Activated T-cell treated with anti-CD3 and anti-CD28 coated beads, Interleukin-2, amount 50 U/mL, for 4 hours (primary cell): ENCODE measurements around the gene ROBO4. TPM values are rescaled to one million over a fixed set of nuclear protein-coding genes. Genes with fewer than 3 reads are reported as not detected.

Source experiments
- ATAC-seq, 2 donors: fragments of 200-7000 bp; cut with Tn5 transposase; one replicate each; pipeline ENCODE4 v1.10.0; 2021
- DNase-seq: peaks from one replicate; pipeline ENCODE4 v3.0.0-alpha.2; 2020
- H3K27me3 Mint-ChIP-seq: one replicate; pipeline ENCODE4 v1.8.0; 2021; ENCODE audit warnings: low read depth, mixed read lengths
- H3K36me3 Mint-ChIP-seq: one replicate; pipeline ENCODE4 v1.8.0; 2022; ENCODE audit warnings: mixed read lengths; ENCODE audit not compliant: insufficient read depth
- H3K4me1 Mint-ChIP-seq: one replicate; pipeline ENCODE4 v1.8.0; 2021; ENCODE audit warnings: low read depth, mixed read lengths
- H3K4me3 Mint-ChIP-seq: one replicate; pipeline ENCODE4 v1.8.0; 2021; ENCODE audit warnings: mild to moderate bottlenecking, moderate library complexity, mixed read lengths
- H3K9me3 Mint-ChIP-seq: one replicate; pipeline ENCODE4 v1.8.0; 2021; ENCODE audit warnings: mixed read lengths
- total RNA-seq, 3 donors: library from RNA; stranded (reverse); gene quantifications; one replicate each; pipeline ENCODE4 v1.2.1, GENCODE V29; 2021

ROBO4 gene
- total RNA-seq, 3 donors from 2014 or later, result not detected

DNA sequence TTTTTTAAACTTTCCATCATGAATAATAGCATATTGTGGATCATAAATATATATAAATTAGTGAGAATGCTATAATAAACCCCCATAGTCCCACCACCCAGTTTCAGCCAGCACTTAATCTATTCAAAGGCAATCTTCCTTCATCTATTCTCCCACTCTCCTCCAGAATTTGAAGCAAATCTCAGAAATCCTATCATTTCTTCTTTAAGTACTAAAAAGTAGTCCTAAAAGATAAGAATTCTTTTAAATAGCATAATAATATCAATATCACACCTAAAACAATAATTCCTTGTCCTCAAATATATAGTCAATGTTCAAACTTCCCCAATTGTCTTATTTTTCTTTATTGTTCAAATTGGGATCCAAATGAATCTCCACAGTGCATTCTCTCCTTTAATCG is 57.0 kb downstream of the ROBO4 start:
- Mint-ChIP-seq H3K27me3 (peaks cover 83% of the 10 kb centered on the region), H3K36me3 (no peaks in the 10 kb centered on the region), H3K9me3 (no peaks in the 10 kb centered on the region), H3K4me3 (no peak overlapping the region), H3K4me1 (peaks cover 10% of the 10 kb centered on the region)
- ATAC-seq, result no peak
- DNase-seq, result no peak

DNA sequence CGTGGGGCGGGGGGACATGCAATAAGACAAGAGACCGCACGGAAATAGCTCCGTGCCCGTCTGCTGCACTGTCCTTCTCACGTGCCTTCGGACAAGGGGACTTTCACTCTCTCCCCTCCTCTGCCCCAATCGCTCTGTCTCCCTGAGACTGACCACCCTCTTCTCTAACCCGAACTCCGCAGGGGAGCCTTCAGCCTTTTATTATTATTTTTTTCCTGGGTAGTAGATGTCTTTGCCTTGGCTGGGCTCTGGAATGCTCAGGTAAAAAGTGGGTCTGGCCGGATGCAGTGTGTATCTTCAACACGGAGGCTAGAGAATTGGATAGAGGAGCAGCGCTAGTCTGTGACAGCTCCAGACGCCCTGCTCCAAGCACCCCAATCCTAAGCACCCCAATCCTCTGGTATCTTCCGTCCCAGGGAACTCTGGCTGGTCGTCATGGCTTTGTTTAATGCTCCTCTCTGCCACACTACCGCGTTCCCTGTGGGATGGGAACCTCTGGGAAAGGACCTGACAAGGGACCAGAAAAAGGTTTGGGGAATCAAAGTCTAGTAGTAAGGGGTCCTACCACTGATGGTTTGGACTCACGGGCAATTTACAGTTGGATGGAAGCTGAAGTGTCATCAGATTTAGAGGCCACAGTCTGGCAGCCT is 57.6 kb downstream of the ROBO4 start:
- no peaks in the 10 kb centered on the region for H3K9me3 Mint-ChIP-seq
- H3K36me3 Mint-ChIP-seq, result no peaks in the 10 kb centered on the region
- H3K27me3 Mint-ChIP-seq, result peaks cover 78% of the 10 kb centered on the region
- ATAC-seq, result peak in 1 of 2 donors; percentile 14
- H3K4me1 Mint-ChIP-seq, result peaks cover 10% of the 10 kb centered on the region
- no peak for DNase-seq
- peak overlapping the region; percentile 45 for H3K4me3 Mint-ChIP-seq

DNA sequence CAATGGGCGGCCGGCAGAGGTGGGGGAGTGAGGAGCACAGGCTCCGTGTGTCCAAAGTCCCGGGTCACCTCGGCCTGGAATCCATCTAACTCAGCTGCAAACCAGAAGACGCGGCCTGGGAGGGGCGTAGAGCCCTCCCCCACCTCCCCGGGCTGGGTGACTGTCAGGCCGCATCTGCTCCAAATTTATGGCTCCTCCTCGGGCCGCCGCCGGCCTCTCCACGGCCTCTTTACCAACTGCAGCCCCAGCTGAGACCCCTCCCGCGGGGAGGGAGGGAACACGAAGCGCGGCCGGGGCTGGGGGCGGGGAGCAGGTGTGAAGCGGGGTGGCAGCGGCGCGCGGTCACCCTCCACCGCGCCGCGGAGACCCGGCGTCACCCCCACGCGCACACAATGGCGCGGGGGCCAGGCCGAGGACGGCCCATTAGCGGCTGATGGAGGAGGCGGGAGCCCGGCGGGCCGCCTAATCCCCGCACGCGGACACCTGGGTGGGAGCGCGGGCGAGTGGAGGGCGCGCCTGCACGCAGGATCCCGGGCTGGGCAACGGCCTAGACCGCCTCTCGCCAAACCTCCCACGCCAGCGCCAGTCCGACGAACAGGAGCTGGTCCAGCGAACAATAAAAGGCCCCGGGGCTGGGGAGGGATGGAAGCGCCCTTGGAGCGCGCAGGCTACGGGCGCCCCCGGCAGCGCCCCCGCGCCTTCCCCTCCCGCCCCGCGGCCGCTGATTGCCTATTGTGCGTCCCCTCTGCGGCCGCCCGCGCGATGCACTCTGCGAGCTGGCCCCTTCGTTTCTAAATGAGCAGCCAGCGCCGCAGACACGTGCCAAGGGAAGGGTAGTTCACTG is 58.3 kb downstream of the ROBO4 start:
- DNase-seq (no peak), ATAC-seq (peak; percentile 44 to 45)
- peaks cover 72% of the 10 kb centered on the region for H3K27me3 Mint-ChIP-seq
- H3K4me1 Mint-ChIP-seq, result peaks cover 10% of the 10 kb centered on the region
- no peaks in the 10 kb centered on the region for H3K36me3 Mint-ChIP-seq
- H3K9me3 Mint-ChIP-seq, result no peaks in the 10 kb centered on the region
- no peak overlapping the region for H3K4me3 Mint-ChIP-seq

DNA sequence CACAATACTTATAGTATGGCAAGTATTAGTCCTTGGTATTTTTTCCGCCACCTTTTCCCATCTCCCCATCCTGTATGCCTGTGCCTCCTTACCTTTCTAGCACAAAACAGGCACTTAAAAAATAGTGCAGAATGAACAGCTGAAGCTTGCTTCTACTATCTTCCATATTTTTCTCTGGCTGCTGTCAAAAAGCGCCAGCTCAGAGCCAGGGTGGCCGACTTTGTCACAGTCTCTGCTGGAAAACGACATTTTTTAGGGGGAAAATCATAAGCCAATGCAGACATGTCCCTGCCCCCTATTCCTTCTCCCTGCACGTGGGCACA is 58.9 kb downstream of the ROBO4 start:
- DNase-seq (no peak), ATAC-seq (no peak)
- Mint-ChIP-seq H3K27me3 (peaks cover 66% of the 10 kb centered on the region), H3K36me3 (no peaks in the 10 kb centered on the region), H3K4me1 (peaks cover 10% of the 10 kb centered on the region), H3K4me3 (no peak overlapping the region), H3K9me3 (no peaks in the 10 kb centered on the region)

DNA sequence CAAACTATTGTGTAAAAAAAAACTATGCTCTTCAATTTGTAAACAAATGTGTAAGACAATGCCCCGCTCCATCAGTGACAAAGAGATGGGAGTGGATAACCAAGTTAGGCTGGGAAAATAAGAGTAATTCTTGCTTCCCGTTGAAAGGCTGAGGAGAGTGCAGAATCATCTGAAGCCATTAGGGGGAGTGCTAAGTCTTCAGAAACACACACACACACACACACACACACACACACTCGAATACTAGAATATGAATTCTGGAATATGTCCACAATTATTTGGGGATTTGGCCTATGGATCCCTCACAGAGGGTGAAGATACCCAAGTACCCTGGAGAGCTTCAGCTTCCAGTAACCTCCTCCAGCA is 60.2 kb downstream of the ROBO4 start:
- H3K27me3 Mint-ChIP-seq, result peaks cover 55% of the 10 kb centered on the region
- H3K4me1 Mint-ChIP-seq, result peaks cover 9% of the 10 kb centered on the region
- H3K36me3 Mint-ChIP-seq, result no peaks in the 10 kb centered on the region
- no peaks in the 10 kb centered on the region for H3K9me3 Mint-ChIP-seq
- H3K4me3 Mint-ChIP-seq, result no peak overlapping the region
- DNase-seq, result no peak
- peak in 1 of 2 donors; percentile 20 for ATAC-seq

DNA sequence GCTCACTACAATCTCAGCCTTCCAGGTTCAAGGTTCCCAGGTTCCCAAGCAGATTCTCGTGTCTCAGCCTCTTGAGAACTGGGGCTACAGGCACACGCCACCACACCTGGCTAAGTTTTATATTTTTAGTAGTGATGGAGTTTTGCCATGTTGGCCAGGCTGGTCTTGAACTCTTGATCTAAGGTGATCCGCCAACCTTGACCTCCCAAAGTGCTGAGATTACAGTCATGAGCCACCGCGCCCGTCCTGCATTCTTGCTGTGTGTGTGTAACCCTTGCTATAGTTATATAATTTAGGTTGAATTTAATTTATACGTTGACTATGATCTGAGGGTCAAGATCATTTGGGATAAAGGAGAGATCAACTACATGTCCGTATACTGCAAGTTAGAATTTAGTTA is 61.7 kb downstream of the ROBO4 start:
- H3K36me3 Mint-ChIP-seq, result no peaks in the 10 kb centered on the region
- peaks cover 9% of the 10 kb centered on the region for H3K4me1 Mint-ChIP-seq
- H3K27me3 Mint-ChIP-seq, result peaks cover 40% of the 10 kb centered on the region
- no peak for ATAC-seq
- DNase-seq, result no peak
- peak overlapping the region; percentile 60 for H3K4me3 Mint-ChIP-seq
- no peaks in the 10 kb centered on the region for H3K9me3 Mint-ChIP-seq

DNA sequence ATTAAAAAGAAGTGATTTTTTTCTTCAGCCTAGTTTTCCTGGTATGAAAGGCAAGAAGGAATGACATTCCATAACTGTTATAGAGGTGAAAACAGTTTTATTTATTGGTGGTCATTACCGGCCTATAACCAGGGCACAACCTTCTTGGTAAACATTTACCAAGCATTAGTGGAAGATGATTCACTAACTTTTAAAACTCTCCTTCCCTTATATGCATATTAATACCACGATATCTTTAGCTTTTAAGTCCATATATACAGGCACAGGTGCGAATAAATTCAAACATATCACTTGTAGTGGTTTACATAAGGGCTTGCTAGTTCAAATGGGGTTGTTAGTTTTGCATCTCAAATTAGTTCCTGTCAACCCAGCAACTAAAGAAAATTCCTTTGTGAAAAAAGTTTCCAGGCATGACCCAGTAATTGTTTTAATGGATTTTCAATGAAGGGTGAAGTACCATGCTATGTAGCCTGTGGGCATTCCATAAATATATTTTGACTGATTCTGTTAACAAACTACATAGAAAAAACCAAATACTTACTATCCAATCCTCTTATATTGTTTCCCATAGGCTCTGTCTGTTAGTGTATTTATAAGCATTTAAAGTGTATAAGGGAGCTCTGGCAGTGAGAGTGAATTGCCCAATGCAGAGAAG is 63.0 kb downstream of the ROBO4 start:
- H3K36me3 Mint-ChIP-seq, result no peaks in the 10 kb centered on the region
- H3K4me3 Mint-ChIP-seq, result no peak overlapping the region
- H3K27me3 Mint-ChIP-seq, result peaks cover 29% of the 10 kb centered on the region
- H3K9me3 Mint-ChIP-seq, result no peaks in the 10 kb centered on the region
- peaks cover 6% of the 10 kb centered on the region for H3K4me1 Mint-ChIP-seq
- no peak for DNase-seq
- no peak for ATAC-seq

Other genes with a start within 250 kb of the ROBO4 start
- gene SIAE, start 224.1 kb downstream of the ROBO4 start, total RNA-seq, result 1 to 10 TPM; 1.2 to 1.5 (median 1.3) TPM
- gene SPA17, start 224.0 kb downstream of the ROBO4 start, total RNA-seq, result 1 to 10 TPM in 1 of 3 donors, under 1 TPM in 2; 0.58 to 1.5 (median 0.76) TPM
- 1 to 10 TPM; 1.2 to 2.4 (median 1.6) TPM for gene NRGN, start 157.9 kb downstream of the ROBO4 start, total RNA-seq
- gene VSIG2, start 145.6 kb downstream of the ROBO4 start, total RNA-seq, result not detected
- under 1 TPM; 0.40 to 0.66 (median 0.65) TPM for gene ESAM, start 135.6 kb downstream of the ROBO4 start, total RNA-seq
- gene MSANTD2, start 97.5 kb downstream of the ROBO4 start, total RNA-seq, result 10 to 100 TPM in 1 of 3 donors, 1 to 10 TPM in 2; 9.0 to 10.2 (median 9.2) TPM
- 10 to 100 TPM in 2 of 3 donors, 1 to 10 TPM in 1; 9.7 to 11.6 (median 10.4) TPM for gene ROBO3, start 32.4 kb downstream of the ROBO4 start, total RNA-seq
- not detected for gene HEPN1, start 21.4 kb upstream of the ROBO4 start, total RNA-seq
- gene HEPACAM, start 38.2 kb upstream of the ROBO4 start, total RNA-seq, result not detected
- 1 to 10 TPM; 1.4 to 1.6 (median 1.4) TPM for gene CCDC15, start 56.3 kb upstream of the ROBO4 start, total RNA-seq
- gene SLC37A2, start 165.4 kb upstream of the ROBO4 start, total RNA-seq, result under 1 TPM; 0.13 to 0.21 (median 0.14) TPM
- gene TMEM218, start 213.8 kb upstream of the ROBO4 start, total RNA-seq, result 10 to 100 TPM; 10.6 to 13.1 (median 12.3) TPM